H1 (cell line): Measurements from ENCODE around the gene COL4A2. TPM values are rescaled to one million over a fixed set of nuclear protein-coding genes. Genes with fewer than 3 reads are reported as not detected.

Experiments used
- CTCF ChIA-PET: fragments of 300-600 bp; sonication (Branson Sonifier 250); formaldehyde crosslinking; loops from one replicate; lab custom pipeline; 2021; ENCODE audit not compliant: partially characterized antibody; lab: Charles Lee
- POLR2A ChIA-PET: fragments of 300-600 bp; sonication (Branson Sonifier 250); formaldehyde crosslinking; loops from one replicate; lab custom pipeline; 2021; ENCODE audit warnings: inconsistent platforms; ENCODE audit not compliant: partially characterized antibody; lab: Charles Lee
- DNase-seq, 2 experiments: peaks; one replicate each; pipeline versions ENCODE4 v3.0.0 to v3.0.0-alpha.2; 2010 to 2022; ENCODE audit warnings: low spot score in 2 of 2, low read depth in 1 of 2, mixed read lengths in 1 of 2
- FAIRE-seq: peaks from 2 replicates; lab custom pipeline; 2011; peaks lifted over from hg19 to GRCh38; lab: Jason Lieb, UNC
- H2AFZ ChIP-seq: 2 replicates; pipeline ENCODE4 v1.8.1; 2012; ENCODE audit warnings: low read length, inconsistent platforms
- H2AK5ac ChIP-seq: 2 replicates; pipeline ENCODE4 v1.6.1; 2013; ENCODE audit warnings: low read depth, low read length
- H2BK120ac ChIP-seq: replicated peaks from 2 replicates; pipeline ENCODE3; 2013; ENCODE audit warnings: low read depth, low read length, inconsistent platforms
- H2BK12ac ChIP-seq: 2 replicates; pipeline ENCODE4 v1.6.1; 2013; ENCODE audit warnings: low read depth, low read length
- H2BK15ac ChIP-seq: 2 replicates; pipeline ENCODE4 v1.6.1; 2013; ENCODE audit warnings: low read length
- H2BK20ac ChIP-seq: 2 replicates; pipeline ENCODE4 v1.6.1; 2013; ENCODE audit warnings: low read length
- H2BK5ac ChIP-seq: 2 replicates; pipeline ENCODE4 v1.6.1; 2013; ENCODE audit warnings: low read depth, low read length
- H3K14ac ChIP-seq: 2 replicates; pipeline ENCODE4 v1.6.1; 2013; ENCODE audit warnings: inconsistent platforms; ENCODE audit not compliant: insufficient read length
- H3K18ac ChIP-seq: 2 replicates; pipeline ENCODE4 v1.6.1; 2013; ENCODE audit warnings: low read length; ENCODE audit errors: extremely low read depth
- H3K23ac ChIP-seq: 2 replicates; pipeline ENCODE4 v1.6.1; 2013; ENCODE audit warnings: inconsistent platforms; ENCODE audit not compliant: insufficient read length
- H3K23me2 ChIP-seq: 2 replicates; pipeline ENCODE4 v1.6.1; 2013; ENCODE audit warnings: low read depth, low read length
- H3K27ac ChIP-seq: 2 replicates; pipeline ENCODE4 v1.6.1; 2011; ENCODE audit warnings: low read depth, low read length, inconsistent platforms
- H3K27me3 ChIP-seq, 4 experiments: replicated peaks in 1 of 4; 1 replicate in 1 of 4; 2 replicates in 3 of 4; pipeline versions ENCODE4 v1.6.1 to v1.8.1; 2011 to 2013; ENCODE audit warnings: low read length in 3 of 4, mild to moderate bottlenecking in 3 of 4, inconsistent platforms in 2 of 4, mixed read lengths in 2 of 4, moderate library complexity in 1 of 4; ENCODE audit not compliant: control insufficient read depth in 3 of 4, insufficient read depth in 3 of 4; ENCODE audit errors: extremely low read depth in 1 of 4
- H3K36me3 ChIP-seq, 4 experiments: 2 replicates each; pipeline versions ENCODE4 v1.6.1 to v1.8.1; 2011 to 2013; ENCODE audit warnings: mild to moderate bottlenecking in 4 of 4, low read length in 3 of 4, moderate library complexity in 2 of 4, control low read depth in 1 of 4, inconsistent platforms in 1 of 4; ENCODE audit not compliant: insufficient read depth in 4 of 4, control insufficient read depth in 2 of 4
- H3K4ac ChIP-seq: replicated peaks from 2 replicates; pipeline ENCODE3; 2013; ENCODE audit warnings: low read length, low read depth, mixed read lengths, inconsistent platforms; ENCODE audit not compliant: insufficient read length
- H3K4me1 ChIP-seq, 4 experiments: replicated peaks in 1 of 4; 1 replicate in 1 of 4; 2 replicates in 3 of 4; pipeline versions ENCODE4 v1.6.1 to v1.8.1; 2011 to 2013; ENCODE audit warnings: low read length in 3 of 4, inconsistent platforms in 2 of 4, mixed read lengths in 1 of 4; ENCODE audit not compliant: insufficient read depth in 4 of 4, control insufficient read depth in 3 of 4
- H3K4me2 ChIP-seq, 2 experiments: 2 replicates each; pipeline versions ENCODE4 v1.6.1 to v1.8.1; 2011 to 2013; ENCODE audit warnings: low read depth in 2 of 2, low read length in 2 of 2, control low read depth in 1 of 2, inconsistent platforms in 1 of 2, mild to moderate bottlenecking in 1 of 2; ENCODE audit not compliant: insufficient read depth in 1 of 2
- H3K4me3 ChIP-seq, 4 experiments: fragments of 200-600, 300-600 bp in 1 of 4; sonication (generic), shearing (Covaris generic), sonication (Bioruptor Twin) in 1 of 4; 2 replicates each; pipeline versions ENCODE4 v1.5.1 to v1.8.1; 2011 to 2016; ENCODE audit warnings: low read length in 4 of 4, low read depth in 3 of 4, control low read depth in 2 of 4, inconsistent platforms in 2 of 4, mild to moderate bottlenecking in 2 of 4, mixed read lengths in 1 of 4, moderate library complexity in 1 of 4; ENCODE audit not compliant: insufficient read depth in 2 of 4; ENCODE audit errors: extremely low read depth in 1 of 4
- H3K56ac ChIP-seq: replicated peaks from 2 replicates; pipeline ENCODE3; 2013; ENCODE audit warnings: low read depth, mild to moderate bottlenecking, mixed read lengths, low read length, inconsistent platforms; ENCODE audit not compliant: insufficient read length
- H3K79me1 ChIP-seq: 2 replicates; pipeline ENCODE4 v1.6.1; 2013; ENCODE audit warnings: low read depth, low read length, control low read depth
- H3K79me2 ChIP-seq, 2 experiments: 2 replicates each; pipeline versions ENCODE4 v1.6.1 to v1.8.1; 2012 to 2013; ENCODE audit warnings: low read length in 2 of 2, mild to moderate bottlenecking in 2 of 2, inconsistent platforms in 1 of 2; ENCODE audit not compliant: insufficient read depth in 2 of 2, control insufficient read depth in 1 of 2
- H3K9ac ChIP-seq, 4 experiments: replicated peaks in 1 of 4; 1 replicate in 1 of 4; 2 replicates in 3 of 4; pipeline versions ENCODE4 v1.6.1 to v1.8.1; 2011 to 2013; ENCODE audit warnings: low read depth in 3 of 4, low read length in 3 of 4, control low read depth in 2 of 4, mild to moderate bottlenecking in 2 of 4, moderate library complexity in 2 of 4, inconsistent platforms in 1 of 4; ENCODE audit errors: extremely low read depth in 1 of 4
- H3K9me3 ChIP-seq, 2 experiments: 2 replicates each; pipeline versions ENCODE4 v1.6.1 to v1.8.1; 2012 to 2013; ENCODE audit warnings: mild to moderate bottlenecking in 2 of 2, moderate library complexity in 2 of 2, control low read depth in 1 of 2, inconsistent platforms in 1 of 2, low read depth in 1 of 2, low read length in 1 of 2, mixed read lengths in 1 of 2; ENCODE audit not compliant: insufficient read depth in 2 of 2
- H4K20me1 ChIP-seq, 2 experiments: replicated peaks in 1 of 2; 2 replicates each; pipeline versions ENCODE3 to v1.8.1; 2011 to 2013; ENCODE audit warnings: inconsistent platforms in 2 of 2, low read length in 2 of 2, mild to moderate bottlenecking in 1 of 2; ENCODE audit not compliant: insufficient read depth in 2 of 2, control insufficient read depth in 1 of 2
- H4K5ac ChIP-seq: 2 replicates; pipeline ENCODE4 v1.6.1; 2013; ENCODE audit warnings: low read length, low read depth, mixed read lengths, inconsistent platforms; ENCODE audit not compliant: insufficient read length
- H4K8ac ChIP-seq: 2 replicates; pipeline ENCODE4 v1.8.0; 2013; ENCODE audit warnings: mild to moderate bottlenecking, moderate library complexity, low read length, inconsistent platforms; ENCODE audit not compliant: insufficient read depth; ENCODE audit errors: extremely low read depth
- H4K91ac ChIP-seq: replicated peaks from 2 replicates; pipeline ENCODE3; 2013; ENCODE audit warnings: low read length, mixed read lengths, inconsistent platforms; ENCODE audit not compliant: insufficient read length
- ASH2L ChIP-seq: fragments of 200-600, 300-600 bp; sonication (generic); IDR thresholded peaks from one replicate; pipeline ENCODE4 v1.7.1; 2017; ENCODE audit warnings: low read length
- CBX5 ChIP-seq: fragments of 300-800, 300-1000 bp; sonication (generic); IDR thresholded peaks from 2 replicates; pipeline ENCODE4 v1.7.1; 2016; ENCODE audit warnings: antibody characterized with exemption, low read length, low read depth
- CREB1 ChIP-seq: IDR thresholded peaks from 2 replicates; pipeline ENCODE4 v1.6.1; 2012; ENCODE audit warnings: inconsistent platforms
- JUN ChIP-seq: IDR thresholded peaks from 2 replicates; pipeline ENCODE4 v1.6.1; 2011; ENCODE audit warnings: low read depth, mild to moderate bottlenecking, improper control_type of control experiment, low read length
- MAFK ChIP-seq: IDR thresholded peaks from 2 replicates; pipeline ENCODE4 v1.6.1; 2012; ENCODE audit warnings: low read depth, mild to moderate bottlenecking, improper control_type of control experiment, low read length
- POU5F1 ChIP-seq: IDR thresholded peaks from 2 replicates; pipeline ENCODE4 v1.6.1; 2011; ENCODE audit warnings: low read depth, mild to moderate bottlenecking, low read length, moderate library complexity
- WGBS, 2 experiments: shearing (Covaris generic) in 1 of 2; methylation state at CpG; one replicate each; pipeline versions ENCODE4 v1.1.6 to v1.1.7; 2013 to 2015; ENCODE audit warnings: low lambda C conversion rate in 2 of 2, mixed read lengths in 2 of 2, inconsistent platforms in 1 of 2, low coverage in 1 of 2, missing lambda C conversion rate in 1 of 2; ENCODE audit not compliant: insufficient replicate concordance in 2 of 2, insufficient coverage in 1 of 2, insufficient read length in 1 of 2; ENCODE audit errors: extremely low coverage in 1 of 2, missing lambda C conversion rate in 1 of 2; 5-methylcytosine and 5-hydroxymethylcytosine counted together
- polyA plus RNA-seq, 7 experiments: library from polyadenylated mRNA; depleted of rRNA in 3 of 7; stranded (reverse) in 5 of 7; unstranded in 2 of 7; fragments of >200 nt in 5 of 7; fragments of 200-250 nt in 2 of 7; gene quantifications; 1 replicate in 5 of 7; 2 replicates in 1 of 7; 4 replicates in 1 of 7; pipeline versions ENCODE4 v1.2.1 to v1.2.3, GENCODE V29; 2011 to 2013; ENCODE audit warnings: missing spikeins in 2 of 7, mixed read lengths in 2 of 7
- total RNA-seq: library from RNA; stranded (reverse); fragmentation: NEBNext Ultra II Directional; extraction: Animal tissue kit (Norgen Biotek cat#: 25700); gene quantifications from 2 replicates; pipeline ENCODE4 v1.2.1, GENCODE V29; 2021

COL4A2 gene
- total and polyA plus RNA-seq, 2 of the 8 experiments (the other 6 are each of a cell fraction or from before 2014, with no cell fraction given) = 80.4 to 87.3 TPM

GRCh38 chr13:110263404-110263803 lies 43.7 kb upstream of the COL4A2 start:
- Histone ChIP-seq H3K36me3 (no peaks in the 10 kb centered on the region), H2BK120ac (no peak overlapping the region), H4K8ac (no peak overlapping the region), H2AFZ (no peak overlapping the region), H2BK15ac (no peak overlapping the region), H2BK20ac (no peak overlapping the region), H3K18ac (no peak overlapping the region), H3K4me2 (no peak overlapping the region), H3K14ac (no peak overlapping the region), H3K4me3 (no peak overlapping the region), H3K9ac (no peak overlapping the region), H3K79me2 (peaks cover 0 to 5% of the 10 kb centered on the region in 2 experiments; a peak in 2 of 4 replicates), H2BK5ac (no peak overlapping the region), H3K27ac (no peak overlapping the region), H2AK5ac (no peak overlapping the region), H3K79me1 (no peaks in the 10 kb centered on the region; the same call in none of the 2 replicates), H3K27me3 (no peaks in the 10 kb centered on the region; a peak in 1 of 7 replicates), H3K9me3 (no peaks in the 10 kb centered on the region), H4K91ac (no peak overlapping the region), H4K5ac (no peak overlapping the region), H4K20me1 (no peaks in the 10 kb centered on the region), H3K4ac (no peak overlapping the region), H3K4me1 (peaks cover 10 to 31% (median 19%) of the 10 kb centered on the region in 4 experiments), H3K56ac (no peak overlapping the region), H3K23me2 (no peaks in the 10 kb centered on the region), H3K23ac (no peak overlapping the region), H2BK12ac (no peak overlapping the region)
- ChIA-PET POLR2A (interaction anchor here (1.0 to 1.1 kb wide), 2 partner anchors 35 to 78 kb away, joined by 3 read pairs; no protein-coding TSS in a partner anchor), CTCF (interaction anchor here (0.8 to 6.9 kb wide), 7 partner anchors 12 to 149 kb away, joined by 3 to 30 read pairs (median 3); no protein-coding TSS in a partner anchor)
- no peak for DNase-seq
- TF ChIP-seq POU5F1 = no peak
- TF ChIP-seq CREB1 = no peak
- no peak for TF ChIP-seq MAFK
- TF ChIP-seq CBX5 = no peak
- TF ChIP-seq JUN = no peak
- TF ChIP-seq ASH2L = no peak
- 83% methylated on average over 5 of the region's 5 CpGs; no CpG with 5 or more reads in 1 of the 2 experiments for WGBS, 2 experiments
- no peak for FAIRE-seq
